HG02973 (cell line): ENCODE data around the gene KCNJ1.

ENCODE experiments used
- ATAC-seq: cut with Tn5 transposase; IDR thresholded peaks from one replicate; pipeline ENCODE4 v1.9.1; 2021; ENCODE audit warnings: moderate library complexity; ENCODE audit not compliant: unreplicated experiment

Gene KCNJ1

DNA sequence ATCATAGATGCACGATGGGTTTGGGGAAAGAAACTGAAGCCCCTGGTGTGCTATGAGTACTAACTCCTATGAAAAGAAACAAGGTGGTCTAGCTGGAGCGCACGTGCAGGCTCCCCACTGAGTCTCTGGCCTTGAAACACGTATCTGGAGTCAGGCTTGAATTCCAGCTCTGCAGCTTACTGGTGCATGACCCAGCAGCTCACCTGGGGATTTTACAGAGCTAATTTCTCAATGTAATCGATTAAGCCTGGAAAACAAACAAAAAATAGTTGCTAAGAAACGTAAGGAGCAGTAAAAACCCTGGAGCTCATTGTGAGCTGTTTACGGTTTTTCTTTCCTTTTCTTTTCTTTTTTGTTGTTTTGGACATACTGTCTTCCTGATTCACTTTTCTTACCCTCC is 12.3 kb downstream of the KCNJ1 start:
- ATAC-seq: no peak

DNA sequence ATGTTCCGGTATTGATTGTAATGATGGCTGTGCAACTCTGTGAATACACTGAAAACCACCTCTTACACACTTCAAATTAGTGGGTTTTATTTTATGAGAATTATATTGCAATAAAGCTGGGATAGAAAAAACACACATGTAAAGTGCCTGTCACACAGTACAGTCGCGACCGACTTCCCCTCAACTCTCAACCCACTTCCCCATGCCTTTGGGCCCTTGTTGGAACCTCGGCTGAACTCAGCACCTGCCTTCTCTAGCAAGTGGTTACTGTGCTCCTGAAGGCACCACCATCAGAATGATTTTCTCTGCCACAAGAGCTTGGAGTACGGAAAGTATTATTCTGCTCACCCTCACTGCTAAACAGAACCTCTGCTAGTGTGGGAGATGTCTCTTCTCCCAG is 13.5 kb downstream of the KCNJ1 start:
- no peak for ATAC-seq

GRCh38 chr11:128852327-128853023 is 14.6 kb downstream of the KCNJ1 start:
- ATAC-seq: no peak

GRCh38 chr11:128848815-128849455 is 18.2 kb downstream of the KCNJ1 start:
- peak; percentile 83 for ATAC-seq

DNA sequence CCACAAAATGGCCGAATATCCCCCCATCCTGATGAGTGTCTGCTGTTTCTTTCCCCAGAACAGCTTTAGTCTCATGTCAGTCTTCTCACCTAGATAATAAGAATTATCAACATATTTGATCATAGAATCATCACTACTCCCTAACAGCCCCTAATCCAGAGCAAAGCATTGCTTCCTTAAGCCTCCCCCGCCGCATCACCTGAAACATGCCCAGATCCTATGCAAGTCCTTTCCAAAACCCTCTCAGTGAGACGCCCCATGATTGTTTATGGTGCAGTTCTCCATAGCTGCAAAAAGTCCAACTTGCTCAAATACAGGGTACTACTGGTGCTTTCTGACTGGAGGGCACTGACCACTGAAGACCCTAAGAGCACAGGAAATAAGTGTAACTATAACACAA is 20.1 kb downstream of the KCNJ1 start:
- no peak for ATAC-seq

- ATAC-seq: no peak
These were observed 21.7 kb downstream of the KCNJ1 start for GRCh38 chr11:128845334-128845780.

GRCh38 chr11:128843198-128843785 is 23.8 kb downstream of the KCNJ1 start:
- ATAC-seq: no peak

DNA sequence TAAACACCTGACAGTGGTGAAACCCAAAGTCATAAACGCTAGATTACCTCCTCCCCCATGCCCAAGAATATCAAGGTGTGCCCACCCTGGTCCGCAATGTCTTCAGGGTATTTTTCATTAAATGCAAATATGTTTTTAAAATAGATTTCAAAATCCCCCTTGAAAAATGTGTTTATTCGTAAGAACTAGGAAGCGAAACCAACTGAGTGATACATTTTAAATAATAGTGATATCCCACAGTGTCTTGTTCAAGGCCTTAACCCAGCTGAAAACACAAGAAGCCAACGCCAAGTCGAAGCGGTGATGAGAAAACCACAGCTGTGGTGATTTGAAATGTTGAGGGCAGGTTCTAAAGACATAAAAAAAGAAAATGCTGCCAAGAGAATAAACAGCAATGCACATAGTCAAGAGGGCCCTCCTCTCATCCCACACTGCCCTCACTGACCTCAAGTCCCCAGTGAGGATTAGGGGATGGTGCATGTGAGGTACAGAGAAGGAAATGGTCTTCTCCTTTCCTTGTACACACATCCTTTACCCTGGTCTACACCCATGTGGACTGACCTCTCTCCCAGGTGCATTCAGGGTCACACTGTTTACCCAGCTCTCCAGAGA is 25.5 kb downstream of the KCNJ1 start:
- ATAC-seq: peak; percentile 64

DNA sequence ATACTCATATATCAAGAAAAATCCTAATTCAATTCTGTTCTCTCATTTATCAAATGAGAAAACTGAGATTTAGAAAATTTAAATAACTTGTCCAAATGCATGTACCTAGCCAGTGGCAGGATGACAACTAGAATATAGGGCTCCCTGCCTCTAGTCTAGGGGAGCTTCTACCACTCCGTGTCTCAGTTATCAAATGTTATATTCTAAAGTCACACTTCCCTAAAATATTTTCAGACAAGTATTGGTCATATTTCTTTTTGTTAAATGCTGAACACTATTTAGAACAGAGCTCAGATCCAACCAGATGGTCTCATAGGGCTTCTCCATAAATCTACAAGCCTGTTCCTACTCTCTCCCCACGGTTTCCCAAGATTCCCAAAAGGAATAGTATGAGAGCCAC is 26.3 kb downstream of the KCNJ1 start:
- no peak for ATAC-seq

DNA sequence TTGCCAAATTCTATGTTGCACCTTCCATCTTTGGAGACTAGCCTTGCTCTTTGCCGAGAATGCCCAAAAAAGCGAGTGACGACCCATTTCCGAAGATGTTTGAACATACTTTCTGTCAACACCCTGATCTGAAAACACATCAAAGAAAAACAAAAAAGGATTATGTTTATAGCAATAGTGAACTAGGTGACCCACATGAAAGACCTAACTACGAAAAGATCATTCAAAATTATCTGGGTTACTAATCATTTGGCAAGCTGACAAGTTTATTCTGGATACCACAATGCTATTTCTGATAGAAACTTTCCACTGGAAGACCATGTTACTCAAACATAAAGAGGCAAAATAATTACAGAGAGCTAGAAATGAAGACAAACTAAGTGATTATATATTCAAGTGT is 27.0 kb downstream of the KCNJ1 start:
- no peak for ATAC-seq

DNA sequence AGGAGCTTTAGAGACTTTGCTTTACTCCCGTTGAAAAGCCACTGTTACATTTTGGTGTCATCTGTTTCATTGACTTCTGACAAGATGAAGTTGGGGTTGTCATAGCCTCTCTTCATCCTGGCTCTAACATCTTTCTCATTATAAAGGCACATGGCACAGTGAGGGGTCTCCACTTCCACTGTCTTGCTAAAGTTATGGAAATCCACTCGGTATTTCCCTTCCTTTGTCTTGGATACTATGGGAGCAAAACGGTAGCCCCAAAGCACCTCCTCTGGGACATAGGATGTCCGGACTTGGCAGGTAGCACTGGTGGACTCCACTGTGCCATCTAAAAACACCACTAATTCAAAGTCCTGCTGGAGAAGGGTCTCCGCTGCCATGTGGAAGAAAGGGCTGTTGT is 28.0 kb downstream of the KCNJ1 start:
- no peak for ATAC-seq

GRCh38 chr11:128837627-128838026 is 29.5 kb downstream of the KCNJ1 start:
- no peak for ATAC-seq

GRCh38 chr11:128835741-128836430 is 31.2 kb downstream of the KCNJ1 start:
- no peak for ATAC-seq

DNA sequence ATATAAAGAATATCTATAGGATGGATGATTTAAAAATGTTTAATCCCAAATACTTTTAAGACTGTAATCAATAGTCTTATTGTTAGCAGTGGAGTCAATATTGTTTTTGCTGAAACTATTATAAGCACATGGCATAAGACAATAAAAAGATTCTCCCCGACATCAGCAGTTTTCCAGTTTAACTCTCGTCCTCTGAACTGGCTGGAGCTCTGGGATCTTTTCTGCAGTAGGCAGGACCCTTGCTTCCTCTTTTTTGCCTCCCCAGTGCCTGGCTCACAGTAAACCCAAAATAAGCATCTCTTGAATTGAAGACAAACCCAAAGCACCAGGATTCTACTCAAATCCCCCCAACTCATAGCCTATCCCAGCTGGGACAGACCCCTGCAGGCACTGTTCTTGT is 32.9 kb downstream of the KCNJ1 start:
- ATAC-seq: no peak

GRCh38 chr11:128832121-128832497 is 35.0 kb downstream of the KCNJ1 start:
- ATAC-seq: peak; percentile 58

- ATAC-seq: peak; percentile 81
These were observed 35.6 kb downstream of the KCNJ1 start for GRCh38 chr11:128831174-128832120.

DNA sequence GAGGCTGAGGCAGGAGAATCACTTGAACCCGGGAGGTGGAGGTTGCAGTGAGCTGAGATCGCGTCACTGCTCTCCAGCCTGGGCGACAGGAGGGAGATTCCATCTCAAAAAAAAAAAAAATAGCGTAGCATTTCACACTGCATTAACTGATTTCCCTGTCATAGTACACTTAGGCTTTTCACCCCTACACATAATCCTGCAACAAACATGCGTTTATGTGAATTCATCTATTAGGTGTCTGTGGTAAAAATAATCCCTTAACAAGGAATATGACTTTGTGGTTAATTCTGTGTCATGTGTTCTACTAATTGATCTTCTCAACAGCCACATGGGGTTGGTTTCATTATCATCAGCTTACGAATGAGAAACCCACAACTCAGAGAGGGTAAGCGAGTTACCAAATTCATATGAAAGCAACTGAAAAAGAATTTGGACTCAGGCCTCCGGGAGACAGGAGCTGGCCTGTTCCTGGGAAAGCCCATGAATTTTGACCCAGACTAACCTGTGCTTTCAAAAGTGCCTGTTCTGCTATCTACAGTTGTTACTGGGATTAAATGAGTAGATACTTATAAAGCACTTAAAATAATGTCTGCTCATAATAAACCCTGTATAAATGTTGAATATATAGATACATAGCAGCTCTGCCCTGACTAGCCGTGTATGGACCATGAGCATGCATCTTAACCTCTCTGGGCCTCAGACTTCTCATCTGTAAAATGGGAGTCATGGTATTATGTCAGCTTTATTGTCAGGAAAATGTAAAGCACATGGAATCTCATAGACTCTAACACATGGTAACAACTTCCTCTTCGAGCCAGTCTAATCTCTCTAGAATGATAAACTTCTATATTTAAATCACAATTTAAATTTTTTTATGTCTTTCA is 36.6 kb downstream of the KCNJ1 start:
- peak; percentile 19 for ATAC-seq

DNA sequence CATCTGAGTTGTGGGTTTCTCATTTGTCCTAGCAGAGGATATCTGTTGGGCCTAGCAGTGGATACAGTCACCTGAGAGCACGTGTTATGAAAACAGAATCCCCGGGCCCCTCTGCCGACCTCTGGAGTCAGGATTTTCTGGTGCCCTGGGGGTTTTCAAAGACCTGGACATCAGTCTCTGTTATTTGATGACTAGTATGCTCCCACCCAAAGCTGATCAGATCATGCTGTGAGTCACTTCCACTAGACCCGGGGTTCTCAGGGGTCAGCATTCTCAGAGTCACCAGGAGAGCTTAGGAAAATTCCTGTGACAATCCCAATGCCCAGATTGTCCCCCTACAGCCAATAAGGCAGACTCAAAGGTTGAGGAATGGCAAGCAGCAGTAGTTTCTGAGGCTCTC is 38.7 kb downstream of the KCNJ1 start:
- ATAC-seq: no peak

GRCh38 chr11:128827191-128827893 is 39.8 kb downstream of the KCNJ1 start:
- no peak for ATAC-seq
